Stimulated activated CD8-positive, alpha-beta memory T cell treated with anti-CD3 and anti-CD28 coated beads, Interleukin-15, amount 100 ng/mL, for 48 hours (primary cell): ENCODE results near the gene NOX4.

ENCODE experiments used
- DNase-seq, 2 donors: peaks; one replicate each; pipeline ENCODE4 v3.0.0-alpha.2; 2020; ENCODE audit warnings: low read depth in 2 of 2

NOX4 gene

DNA sequence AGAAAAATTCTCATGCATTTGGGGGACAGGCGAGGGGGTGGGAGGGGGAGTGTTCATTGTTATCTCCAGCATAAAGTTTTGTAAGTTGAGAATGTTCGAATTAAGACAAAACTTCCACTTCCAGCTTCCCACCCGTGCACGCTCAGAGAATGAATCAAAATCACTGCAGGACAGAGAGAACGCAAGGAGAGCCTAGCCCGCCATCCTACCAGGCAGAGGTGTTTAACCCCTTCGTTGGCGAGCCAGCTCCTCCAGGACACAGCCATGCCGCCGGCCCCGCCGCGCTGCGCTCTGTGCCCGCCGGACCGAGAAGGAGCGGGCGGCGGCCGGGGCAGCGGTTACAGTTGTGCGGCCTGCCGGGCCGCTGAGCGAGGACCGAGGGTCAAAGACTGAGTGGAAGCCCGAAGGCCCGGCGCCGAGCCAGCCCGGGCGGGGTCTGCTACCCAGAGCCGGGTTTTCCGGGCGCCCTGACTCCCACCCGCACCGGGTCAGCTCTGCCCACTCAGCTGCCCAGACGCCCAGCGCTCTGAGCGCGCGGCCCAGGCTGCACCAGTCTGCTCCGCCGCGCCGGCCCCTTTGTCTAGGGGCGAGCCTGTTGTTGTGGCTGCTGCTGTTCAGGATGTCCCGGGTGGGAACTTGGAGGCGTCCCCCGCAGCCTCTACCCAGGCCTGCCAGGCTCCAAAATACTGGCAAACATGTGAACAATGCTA is at the start of gene NOX4:
Gene NOX4, minus strand, starts transcription at position 395 of the 710 bp plus-strand sequence. Its CDS starts 129 bp downstream, at position 266.
- DNase-seq: no peak

DNA sequence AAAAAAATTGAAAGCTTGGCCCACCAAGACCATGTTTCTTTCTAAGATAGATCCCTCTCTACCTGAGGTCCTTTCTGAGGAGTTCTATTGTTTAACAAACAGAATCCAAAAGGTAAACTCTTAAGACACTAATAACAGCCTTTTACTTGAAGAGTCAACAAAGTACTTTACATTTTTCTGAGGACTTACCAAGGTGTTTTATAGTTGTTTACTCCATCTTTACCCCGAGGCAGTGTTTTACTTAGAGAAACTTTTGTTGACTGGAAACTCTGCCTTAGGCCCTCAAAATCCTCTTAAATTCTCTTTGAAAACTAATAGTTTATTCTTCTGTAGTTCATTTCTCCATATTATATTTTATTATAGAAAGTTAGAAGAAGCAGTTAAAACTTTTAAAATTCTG is 49.7 kb upstream of the NOX4 start:
- no peak for DNase-seq

DNA sequence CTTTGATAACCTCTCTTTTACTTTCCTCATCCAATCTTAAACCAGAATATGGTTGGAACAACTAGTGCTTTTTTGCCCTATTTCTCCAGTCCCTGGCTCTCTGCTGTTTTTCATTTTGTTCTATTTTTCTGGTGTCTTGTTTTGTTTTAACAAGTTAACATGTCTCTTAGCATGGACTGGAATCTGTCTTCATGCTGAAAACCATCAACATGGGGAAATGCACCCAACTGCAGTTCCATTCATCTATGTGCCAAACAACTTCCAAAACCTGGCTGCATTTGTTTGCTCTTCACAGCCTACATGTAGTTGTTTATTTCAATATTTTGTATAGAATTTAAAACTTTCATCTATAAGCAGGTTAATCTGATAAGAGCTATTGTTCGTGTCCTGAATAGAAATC is 46.8 kb upstream of the NOX4 start:
- DNase-seq: no peak

DNA sequence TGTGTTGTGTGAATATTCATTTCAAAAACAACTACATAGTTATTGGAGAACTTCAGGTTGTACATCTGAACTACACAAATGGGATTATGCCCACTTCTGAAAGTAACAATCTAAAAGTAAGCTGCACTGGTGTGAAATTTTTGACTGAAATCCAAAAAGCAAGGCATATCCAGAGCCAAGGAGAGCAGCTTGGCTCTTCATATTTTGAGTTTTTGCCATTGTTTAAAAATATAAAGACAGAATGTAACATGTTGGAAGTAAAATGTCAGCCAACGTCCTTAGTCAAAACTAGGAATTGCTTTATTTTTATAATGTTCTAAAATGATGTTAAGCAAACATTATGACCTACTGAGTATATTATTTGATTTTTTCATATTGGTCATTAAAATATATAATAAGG is 45.8 kb upstream of the NOX4 start:
- DNase-seq: no peak

DNA sequence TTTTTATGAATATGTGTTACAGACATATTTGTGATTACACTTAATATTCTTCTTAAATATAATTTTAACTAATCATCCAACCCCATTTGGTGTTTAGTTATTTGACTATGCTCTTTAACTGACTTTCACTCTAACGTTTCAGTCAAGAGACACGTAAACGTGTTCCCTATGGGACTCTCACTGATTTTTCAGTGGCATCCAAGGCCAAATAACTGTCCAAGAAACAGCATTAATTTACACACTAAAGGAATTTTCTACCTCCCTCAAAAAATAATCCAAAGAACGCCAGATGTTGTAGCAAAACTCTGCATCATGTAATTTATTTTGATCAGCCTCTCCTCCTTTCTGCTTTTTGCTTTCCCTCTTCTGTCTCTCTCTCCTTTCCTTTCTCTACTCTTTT is 44.0 kb upstream of the NOX4 start:
- DNase-seq: no peak

DNA sequence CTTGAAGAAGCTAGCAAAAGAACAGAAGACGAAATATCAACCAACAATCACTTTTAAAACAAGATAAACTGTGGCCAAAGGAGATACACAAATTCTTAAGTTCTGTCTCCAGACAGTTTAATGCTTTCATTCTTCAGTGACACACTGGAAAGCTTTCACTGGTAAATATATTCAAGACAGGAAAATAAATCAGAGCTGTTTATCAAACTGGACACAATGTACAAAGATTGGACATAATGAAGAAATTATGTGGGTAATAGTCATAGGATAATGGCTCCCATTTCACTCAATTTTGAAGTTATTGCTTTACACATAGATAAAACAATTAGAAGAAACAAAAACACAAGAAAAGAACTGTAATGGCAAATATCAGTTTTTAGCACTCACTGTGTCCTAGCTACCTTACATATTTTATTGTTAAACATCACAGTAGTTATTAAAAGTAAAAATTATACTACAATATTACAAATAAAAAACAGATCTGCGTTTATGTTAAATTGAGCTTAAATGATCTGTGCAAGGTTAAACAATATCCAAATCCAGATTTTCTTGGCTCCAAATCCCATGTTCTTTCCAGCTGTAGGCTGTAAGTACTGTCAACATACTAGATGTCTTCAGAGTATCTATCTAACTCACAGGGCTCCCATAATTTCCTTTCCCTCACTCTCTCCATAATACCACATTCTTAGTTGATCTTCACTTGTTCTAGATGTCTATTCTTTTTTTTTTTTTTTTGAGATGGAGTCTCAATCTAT is 38.6 kb upstream of the NOX4 start:
- no peak for DNase-seq

DNA sequence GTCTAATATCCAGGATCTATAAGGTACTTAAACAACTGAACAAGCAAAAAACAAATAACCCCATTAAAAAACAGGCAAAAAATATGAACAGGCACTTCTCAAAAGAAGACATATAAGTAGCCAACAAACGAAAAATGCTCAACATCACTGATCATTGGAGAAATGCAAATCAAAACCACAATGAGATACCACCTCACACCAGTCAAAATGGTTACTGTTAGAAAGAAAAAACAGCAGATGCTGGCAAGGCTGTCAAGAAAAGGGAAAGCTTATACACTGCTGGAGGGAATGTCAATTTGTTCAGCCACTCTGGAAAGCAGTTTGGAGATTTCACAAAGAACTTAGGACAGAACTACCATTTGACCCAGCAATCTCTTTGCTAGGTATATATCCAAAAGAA is 30.6 kb upstream of the NOX4 start:
- DNase-seq: no peak

DNA sequence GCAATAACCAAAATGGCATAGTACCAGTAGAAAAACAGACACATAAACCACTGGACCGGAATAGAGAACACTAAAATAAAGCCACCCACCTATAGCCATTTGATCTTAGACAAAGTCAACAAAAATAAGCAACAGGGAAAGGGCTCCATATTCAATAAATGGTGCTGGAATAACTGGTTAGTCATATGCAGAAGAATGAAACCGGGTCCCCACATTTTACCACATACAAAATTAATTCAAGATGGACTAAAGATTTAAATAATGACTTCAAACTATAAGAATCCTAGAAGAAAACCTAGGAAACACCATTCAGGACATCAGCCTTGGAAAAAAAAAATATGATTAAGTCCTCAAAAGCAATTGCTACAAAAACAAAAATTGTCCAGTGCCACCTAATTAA is 30.1 kb upstream of the NOX4 start:
- DNase-seq: no peak

DNA sequence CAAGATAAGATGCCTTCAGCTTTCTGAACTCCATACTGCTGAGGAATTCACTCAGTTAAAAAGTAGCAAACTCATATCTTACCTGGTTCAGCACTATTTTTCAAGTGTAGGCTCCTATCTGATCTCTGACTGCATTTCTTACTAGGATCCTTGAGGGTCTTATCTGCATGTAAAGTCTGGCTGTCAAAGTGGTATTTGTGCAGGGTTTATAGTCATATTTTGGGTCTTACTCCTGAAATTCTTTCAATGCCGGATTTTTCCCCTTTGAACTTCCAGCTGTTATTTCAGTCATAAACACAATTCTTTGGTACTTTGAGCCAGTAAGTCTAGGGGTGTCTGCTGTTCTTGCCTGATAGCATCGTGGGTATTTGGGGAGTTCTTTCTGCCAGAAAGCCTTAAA is 25.3 kb upstream of the NOX4 start:
- DNase-seq: no peak

DNA sequence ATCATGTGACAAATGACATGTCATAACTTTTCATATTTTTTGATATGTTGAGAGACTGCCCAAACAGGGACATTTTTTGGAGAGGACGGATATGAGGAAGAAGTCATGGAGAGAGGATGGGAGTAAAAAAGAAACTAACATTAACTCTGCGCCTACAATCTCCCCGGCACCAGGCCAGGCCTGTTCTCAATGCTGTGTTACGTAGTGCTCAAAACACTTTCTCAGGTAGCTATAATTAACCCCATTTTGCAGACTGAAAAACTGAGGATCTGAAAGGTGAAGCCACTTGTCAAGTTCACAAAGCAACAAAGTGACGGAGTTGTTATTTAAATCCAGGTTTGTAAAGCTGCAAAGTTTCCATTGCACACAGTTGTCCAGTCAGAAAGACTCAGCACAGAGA is 17.4 kb upstream of the NOX4 start:
- no peak for DNase-seq

DNA sequence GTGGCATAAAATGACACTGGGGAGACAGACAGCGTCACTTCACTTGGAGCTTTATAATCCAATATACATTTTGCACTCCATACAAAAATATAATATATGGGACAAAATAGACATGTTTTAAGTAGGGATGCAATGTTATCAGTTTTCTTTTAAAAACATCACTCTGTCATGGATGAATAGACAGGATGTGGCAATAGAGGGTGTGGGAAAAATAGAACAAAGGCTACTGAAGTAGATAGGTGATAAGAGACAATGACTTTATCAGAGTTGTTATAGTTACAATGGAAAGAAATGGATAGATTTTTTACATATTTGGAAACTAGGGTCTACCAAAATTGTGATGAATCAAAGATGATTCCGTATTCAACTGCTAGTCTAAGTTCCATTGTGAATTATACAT is 13.1 kb upstream of the NOX4 start:
- no peak for DNase-seq

DNA sequence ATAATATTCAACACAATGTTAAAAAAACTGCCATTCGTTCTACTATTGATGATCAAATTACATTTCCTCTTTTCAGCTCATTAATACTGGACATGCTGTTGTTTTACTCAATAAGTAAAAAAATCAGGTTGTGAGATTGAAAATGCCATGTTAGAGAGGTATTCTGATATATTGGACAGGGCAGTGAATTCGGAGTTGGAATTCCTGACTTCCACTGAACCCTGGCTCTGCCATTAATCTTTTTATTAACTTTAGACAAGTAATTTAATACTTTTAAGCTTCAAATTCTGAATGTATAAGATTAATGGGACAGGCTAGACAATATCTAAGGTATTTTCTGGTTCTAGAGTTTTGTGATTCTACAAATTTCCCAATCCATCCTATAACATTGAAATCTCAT is 12.2 kb upstream of the NOX4 start:
- DNase-seq: no peak

DNA sequence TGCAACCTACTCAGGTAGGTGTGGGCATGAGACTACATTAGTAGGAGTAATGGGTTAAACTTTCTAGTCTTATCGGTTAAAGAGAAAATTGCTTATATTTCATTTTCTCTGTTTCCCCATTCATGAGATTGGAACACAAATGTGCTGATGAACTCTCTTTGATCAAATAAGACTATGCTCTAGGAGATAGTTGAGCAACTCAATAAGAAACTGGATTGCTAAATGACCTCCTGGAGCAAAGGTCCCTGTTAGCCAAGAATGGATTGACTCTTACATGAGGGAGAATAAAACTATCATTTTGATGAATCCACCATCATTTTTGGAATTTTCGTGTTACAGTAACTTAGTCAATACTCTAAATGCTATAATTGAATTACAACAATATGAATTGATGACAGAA is 11.1 kb upstream of the NOX4 start:
- DNase-seq: no peak

DNA sequence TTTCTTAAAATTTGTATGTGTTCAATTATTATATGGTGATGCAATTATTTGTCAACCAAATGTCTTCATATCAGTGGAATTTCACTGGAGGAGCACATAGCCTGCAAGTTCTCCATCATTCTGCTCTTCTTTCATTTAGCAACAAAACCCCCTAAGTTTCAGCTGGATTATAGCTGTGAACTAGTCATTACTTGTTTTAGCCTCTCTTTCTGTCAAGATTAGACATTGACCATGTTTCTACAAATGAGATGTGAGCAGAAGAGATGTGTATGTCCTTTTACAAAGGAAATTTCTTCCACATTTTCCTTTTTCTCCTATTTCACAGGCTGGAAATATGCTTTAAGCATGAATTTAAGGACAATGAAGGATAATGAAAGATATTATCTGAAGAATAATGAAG is 9.2 kb upstream of the NOX4 start:
- no peak for DNase-seq

DNA sequence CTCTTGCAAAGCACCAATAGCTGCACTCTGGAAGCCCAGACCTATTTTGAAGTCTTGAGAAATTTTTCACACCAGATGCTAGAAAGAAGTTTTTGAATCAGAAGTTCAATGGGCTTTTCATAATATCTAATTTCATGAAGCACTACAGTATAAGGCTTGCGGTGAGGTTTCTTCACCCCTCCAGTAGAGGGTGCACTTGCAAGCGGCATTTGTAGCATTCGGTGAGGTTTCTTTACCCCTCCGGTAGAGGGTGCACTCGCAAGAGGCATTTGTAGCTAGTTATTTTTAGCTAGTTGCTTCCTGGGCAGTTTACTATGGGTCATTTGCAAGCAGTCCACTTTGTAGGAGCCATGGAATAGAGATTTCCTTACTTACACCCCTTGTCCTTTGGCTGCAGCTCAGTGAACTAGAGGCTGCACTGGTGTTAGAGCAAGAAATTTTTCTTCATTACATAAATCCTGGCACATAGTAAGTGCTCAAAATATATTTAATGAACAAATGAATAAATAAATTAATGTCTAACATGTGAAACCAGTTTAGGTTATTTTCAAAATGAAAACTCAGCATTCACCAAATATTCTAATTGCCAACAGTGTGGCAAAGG is 7.8 kb upstream of the NOX4 start:
- DNase-seq: no peak

DNA sequence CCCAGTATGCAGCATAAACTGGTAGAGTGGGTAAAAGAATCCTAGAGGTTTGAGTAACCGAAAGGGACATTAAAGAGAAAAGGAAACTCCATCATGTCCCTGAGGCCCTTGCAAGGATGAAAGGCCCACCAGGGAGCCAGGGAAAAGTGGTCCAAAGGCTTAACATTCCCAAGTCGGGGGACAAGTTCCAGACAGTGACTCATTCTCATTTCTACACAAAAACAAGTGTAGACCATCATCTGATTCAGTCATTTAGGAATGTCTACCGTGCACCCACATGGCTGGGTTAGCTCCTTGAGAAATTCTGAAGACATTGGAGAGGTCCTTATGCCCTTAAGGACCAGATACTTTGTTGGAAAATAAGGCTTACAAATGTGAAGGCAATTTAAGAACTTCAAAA is 4.8 kb upstream of the NOX4 start:
- DNase-seq: no peak

DNA sequence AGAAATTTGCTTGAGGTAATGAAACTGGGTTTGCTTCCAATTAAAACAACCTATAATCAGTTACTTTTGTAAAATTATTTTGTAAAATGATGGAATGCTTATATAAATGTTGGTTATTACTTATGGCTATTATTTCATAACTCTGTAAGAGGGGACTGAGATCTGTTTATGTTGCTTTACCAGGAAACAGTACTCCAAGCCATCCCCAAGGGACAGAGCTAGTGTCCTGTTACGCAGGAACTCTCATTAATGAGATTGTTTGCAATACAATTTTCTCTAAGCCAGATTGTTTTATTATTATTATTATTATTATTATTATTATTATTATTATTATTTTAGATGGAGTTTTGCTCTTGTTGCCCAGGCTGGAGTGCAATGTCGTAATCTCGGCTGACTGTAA is 2.3 kb upstream of the NOX4 start:
- DNase-seq: no peak

DNA sequence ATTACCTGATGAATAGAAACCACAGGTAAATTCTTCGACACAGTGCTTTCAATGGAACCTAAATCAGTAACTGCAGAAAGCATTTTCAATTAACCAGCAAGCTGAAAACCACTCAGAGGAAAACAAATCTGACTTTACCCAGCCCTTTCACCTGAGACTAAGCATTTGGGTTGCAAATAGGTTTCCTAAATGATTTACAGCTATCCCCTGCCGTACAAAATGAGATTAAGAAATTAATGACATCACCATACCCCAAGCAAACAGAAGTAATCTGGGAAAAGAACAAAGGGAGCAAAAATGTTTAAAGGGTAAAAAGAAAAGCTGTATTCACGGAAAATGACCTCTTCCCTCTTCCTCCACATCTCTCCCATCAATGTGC is 584 bp downstream of the NOX4 start:
- no peak for DNase-seq

DNA sequence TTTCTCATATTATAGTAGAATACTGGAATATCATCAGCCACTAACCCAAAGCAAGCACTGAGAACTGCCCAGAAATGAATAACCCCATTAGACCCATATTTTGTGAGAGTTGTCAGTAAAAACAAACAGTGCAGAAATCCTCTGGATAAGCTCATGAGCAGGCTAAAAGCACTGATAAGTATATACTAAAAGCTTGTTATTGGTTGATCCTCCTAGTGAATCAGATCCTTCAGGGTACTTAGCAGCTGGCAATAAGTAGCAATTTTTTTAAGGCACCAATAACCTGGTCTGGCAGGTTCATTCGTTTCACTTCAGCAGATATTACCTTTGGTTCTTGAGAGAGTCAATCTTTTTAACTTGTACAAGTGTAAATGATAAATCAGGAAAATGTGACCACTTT is 1.2 kb downstream of the NOX4 start:
- no peak for DNase-seq

DNA sequence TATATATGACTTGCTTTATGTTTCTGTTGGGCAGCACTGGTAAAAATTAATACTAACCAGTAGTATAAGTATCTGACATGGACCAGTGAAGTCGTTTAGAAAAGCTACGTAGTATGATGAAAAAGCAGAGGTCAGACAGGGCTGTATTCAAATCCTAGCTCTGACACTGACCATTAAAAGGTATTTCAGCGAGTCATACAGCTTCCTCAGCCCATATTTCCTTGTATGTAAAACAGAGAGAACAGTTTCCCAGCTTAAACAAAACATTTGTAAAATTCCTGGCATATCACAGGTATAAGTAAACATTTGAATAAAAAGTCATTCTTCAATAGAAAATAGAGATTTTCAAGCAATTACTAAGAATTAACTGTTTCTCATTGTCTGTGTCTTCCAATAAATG is 4.2 kb downstream of the NOX4 start:
- no peak for DNase-seq

DNA sequence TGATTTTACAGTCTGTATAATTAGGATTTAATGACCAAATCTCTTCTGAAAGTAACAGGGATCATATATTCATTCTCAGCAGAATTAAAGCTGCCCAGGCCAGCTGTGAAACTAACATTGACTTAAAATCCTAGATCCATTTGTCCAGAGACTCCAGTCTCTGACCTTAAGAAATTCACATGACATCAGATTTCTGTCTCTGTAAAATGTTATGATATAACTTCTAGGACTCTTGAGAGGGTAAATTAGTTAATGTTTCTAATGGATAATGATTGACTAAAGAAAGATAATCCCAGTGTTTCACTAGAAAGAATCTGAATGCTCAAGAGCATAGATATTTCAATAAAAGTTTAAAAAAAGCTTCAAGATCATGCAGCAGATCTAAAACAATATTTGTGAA is 6.3 kb downstream of the NOX4 start:
- no peak for DNase-seq

DNA sequence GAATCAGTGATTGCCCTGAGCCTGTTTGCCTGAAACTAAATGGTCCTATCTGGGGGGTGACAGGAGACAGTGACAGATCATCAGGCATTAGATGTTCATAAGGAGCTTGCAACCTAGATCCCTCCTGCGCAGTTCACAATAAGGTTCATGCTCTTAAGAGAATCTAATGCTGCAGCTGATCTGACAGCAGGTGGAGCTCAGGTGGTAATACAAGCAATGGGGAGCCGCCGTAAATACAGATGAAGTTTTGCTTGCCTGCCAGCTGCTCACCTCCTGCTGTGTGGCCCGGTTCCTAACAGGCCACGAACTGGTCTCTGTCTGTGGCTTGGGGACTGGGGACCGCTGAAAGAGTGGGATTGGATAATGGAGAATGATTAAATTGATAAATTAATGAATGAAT is 14.0 kb downstream of the NOX4 start:
- DNase-seq: no peak

DNA sequence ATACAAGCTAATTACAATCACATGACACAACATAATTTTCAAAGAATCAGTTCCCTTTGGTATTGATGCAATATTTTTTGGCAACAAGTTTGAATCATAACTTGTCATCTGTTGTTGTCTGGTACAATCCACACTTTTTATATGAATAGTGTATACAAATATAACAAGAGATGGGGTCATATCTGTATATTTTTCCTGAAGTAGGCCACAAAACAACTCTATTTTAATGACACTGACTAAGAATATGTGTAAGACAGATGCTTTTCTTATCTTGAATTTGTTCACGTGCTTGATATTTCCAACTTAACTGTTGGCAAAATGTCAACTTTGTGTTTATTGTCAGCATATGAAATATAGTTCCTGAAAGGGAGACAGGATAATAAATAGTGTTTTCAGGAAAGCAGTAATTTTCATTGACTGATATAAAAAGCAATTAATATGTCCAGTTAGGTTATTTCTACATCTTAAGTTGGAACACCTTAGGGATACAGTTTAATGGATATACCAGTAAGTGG is 27.9 kb downstream of the NOX4 start:
- DNase-seq: no peak
